GM12865 (cell line): ENCODE data around the gene LRRC18.

Experiments
- DNase-seq: peaks from one replicate; pipeline ENCODE4 v3.0.0; 2010; ENCODE audit warnings: low read depth
- H3K4me3 ChIP-seq: 2 replicates; pipeline ENCODE4 v1.5.1; 2011; ENCODE audit warnings: mild to moderate bottlenecking, low read depth, low read length, control low read depth
- TF ChIP-seq, protein P1 (sequence below): IDR thresholded peaks from 2 replicates; pipeline ENCODE4 v1.5.1; 2011; ENCODE audit warnings: low read length, control low read depth, low read depth, inconsistent platforms; ENCODE audit not compliant: insufficient read depth; ENCODE audit errors: missing control alignments

LRRC18 gene

DNA sequence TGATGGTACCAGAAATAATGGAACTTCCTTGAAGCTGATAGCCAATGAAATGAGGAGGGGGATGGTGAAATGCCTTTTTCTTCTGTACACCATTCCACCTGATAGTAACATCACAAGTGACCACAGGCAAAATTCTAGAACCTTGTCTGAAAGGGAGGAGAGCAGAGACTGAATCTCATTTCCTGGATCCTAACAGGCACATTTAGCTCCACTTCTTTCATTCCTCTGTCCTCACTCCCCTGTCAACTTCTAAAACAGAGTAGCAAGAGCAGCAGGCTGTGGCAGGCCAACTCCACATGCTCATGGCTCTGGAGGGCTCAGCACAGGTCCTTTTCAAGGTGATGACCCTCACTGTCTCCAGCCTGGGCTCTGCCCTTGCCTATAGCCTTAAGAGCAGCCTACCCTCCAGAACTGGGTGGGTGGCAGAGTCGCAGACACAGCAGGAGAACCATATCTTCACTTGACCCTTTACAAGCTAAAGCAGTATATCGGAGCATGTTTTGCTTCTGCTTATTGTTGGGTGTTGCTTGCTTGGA, at the start of gene LRRC18:
Gene LRRC18 (minus strand): TSS at position 51 of the 536 bp plus-strand sequence. CDS start 25,685 bp downstream, outside the sequence.
- no peak for DNase-seq
- H3K4me3 ChIP-seq: no peak within 1 kb of the TSS
- TF ChIP-seq, protein P1, sequence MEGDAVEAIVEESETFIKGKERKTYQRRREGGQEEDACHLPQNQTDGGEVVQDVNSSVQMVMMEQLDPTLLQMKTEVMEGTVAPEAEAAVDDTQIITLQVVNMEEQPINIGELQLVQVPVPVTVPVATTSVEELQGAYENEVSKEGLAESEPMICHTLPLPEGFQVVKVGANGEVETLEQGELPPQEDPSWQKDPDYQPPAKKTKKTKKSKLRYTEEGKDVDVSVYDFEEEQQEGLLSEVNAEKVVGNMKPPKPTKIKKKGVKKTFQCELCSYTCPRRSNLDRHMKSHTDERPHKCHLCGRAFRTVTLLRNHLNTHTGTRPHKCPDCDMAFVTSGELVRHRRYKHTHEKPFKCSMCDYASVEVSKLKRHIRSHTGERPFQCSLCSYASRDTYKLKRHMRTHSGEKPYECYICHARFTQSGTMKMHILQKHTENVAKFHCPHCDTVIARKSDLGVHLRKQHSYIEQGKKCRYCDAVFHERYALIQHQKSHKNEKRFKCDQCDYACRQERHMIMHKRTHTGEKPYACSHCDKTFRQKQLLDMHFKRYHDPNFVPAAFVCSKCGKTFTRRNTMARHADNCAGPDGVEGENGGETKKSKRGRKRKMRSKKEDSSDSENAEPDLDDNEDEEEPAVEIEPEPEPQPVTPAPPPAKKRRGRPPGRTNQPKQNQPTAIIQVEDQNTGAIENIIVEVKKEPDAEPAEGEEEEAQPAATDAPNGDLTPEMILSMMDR: no peak

GRCh38 chr10:48985621-48986158, 46.0 kb upstream of the LRRC18 start:
- DNase-seq: no peak
- TF ChIP-seq, protein P1: no peak
- H3K4me3 ChIP-seq: no peak overlapping the region

DNA sequence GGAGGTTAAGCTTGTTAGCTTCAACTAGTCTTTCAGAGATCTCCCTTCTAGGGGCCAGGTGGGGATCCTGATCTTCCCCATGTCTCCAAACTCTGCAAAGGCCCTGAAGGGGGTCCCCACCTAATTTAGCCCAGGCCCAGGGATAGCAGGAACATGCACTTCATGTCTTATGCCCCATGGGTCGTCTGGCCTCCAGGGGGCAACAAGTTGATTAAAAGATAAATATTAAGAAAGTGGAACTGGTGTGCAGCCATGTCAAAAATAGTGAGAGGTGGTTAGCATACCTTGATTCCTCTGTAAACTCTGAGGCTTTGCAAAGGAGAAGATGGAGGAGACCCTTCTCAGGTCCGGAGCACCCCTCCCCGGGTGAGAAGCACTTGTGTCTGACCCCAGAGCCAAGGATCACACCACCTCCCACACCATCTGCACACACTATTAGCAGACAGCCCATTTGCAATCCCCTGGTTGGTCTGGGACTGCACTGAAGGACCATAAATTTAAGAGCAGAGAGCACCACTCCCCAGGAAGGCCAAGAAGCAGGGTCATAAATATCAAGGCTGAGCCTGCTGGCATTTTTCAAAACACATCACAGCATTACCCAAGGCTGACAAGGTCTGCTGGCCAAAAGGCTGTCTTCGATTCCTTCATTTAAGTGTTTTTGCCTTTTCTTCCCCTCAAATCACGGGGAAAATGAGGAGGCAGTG, 44.2 kb upstream of the LRRC18 start:
- no peak overlapping the region for H3K4me3 ChIP-seq
- TF ChIP-seq, protein P1: no peak
- DNase-seq: no peak

- DNase-seq: no peak
- no peak overlapping the region for H3K4me3 ChIP-seq
- TF ChIP-seq, protein P1: no peak
Measured at GRCh38 chr10:48982584-48982983, 42.9 kb upstream of the LRRC18 start.

DNA sequence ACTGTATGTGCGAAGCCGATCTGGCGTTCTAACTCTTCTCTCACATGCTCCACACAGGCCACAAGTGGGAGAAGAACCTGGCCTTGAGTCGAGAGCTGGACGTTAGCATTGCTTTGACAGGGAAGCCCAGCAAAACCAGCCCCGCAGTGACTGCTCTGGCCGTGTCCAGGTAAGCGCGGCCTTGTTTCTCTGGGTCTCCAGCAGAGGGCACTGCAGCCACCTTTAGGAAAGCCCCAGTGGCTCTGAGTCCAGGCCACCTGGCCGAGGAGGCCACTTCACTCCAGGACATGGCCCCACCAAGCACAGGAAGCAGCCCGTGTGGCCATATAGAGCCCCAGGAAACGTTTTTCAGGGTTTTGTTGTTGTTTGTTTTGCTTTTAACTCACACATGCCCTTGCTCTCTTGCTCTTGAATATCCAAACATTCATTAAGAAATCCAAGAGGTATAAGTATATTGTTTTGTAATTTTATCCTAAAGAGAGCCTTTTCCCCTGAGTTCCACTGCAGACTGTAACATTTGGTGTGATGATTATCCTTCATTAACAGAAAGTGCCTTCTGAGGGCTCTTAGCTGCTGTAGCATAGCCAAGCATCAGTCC, 41.8 kb upstream of the LRRC18 start:
- H3K4me3 ChIP-seq: no peak overlapping the region
- DNase-seq: peak; percentile 64
- TF ChIP-seq, protein P1: peak; percentile 72

- TF ChIP-seq, protein P1: no peak
- H3K4me3 ChIP-seq: no peak overlapping the region
- no peak for DNase-seq
Measured at GRCh38 chr10:48978318-48978717, 38.7 kb upstream of the LRRC18 start.
